Stimulated activated naive B cell treated with anti-CD40 and anti-IgM and Interleukin-4, amounts not matched to agents 10 μg/mL and 1 μg/mL and 100 μg/mL, for 72 hours (primary cell): ENCODE measurements around the gene ZNF141.
"Not testable (repeated sequence)": the region's sequence is repeated elsewhere in the genome, so short reads cannot be mapped to it uniquely, and the experiment has no call there.

Experiments
- ATAC-seq, 2 donors: fragments of 150-1000 bp; cut with Tn5 transposase; replicated peaks; 2 replicates each; pipeline ENCODE4 v1.10.0; 2021; ENCODE audit warnings: moderate library complexity in 1 of 2
- DNase-seq: peaks from one replicate; pipeline ENCODE4 v3.0.0; 2021
- H3K27ac Mint-ChIP-seq: one replicate; pipeline ENCODE4 v1.8.0; 2022; ENCODE audit warnings: mild to moderate bottlenecking, mixed read lengths
- H3K27me3 Mint-ChIP-seq, 2 donors: one replicate each; pipeline ENCODE4 v1.8.0; 2022; ENCODE audit warnings: mixed read lengths in 2 of 2
- H3K36me3 Mint-ChIP-seq, 2 donors: one replicate each; pipeline ENCODE4 v1.8.0; 2022; ENCODE audit warnings: mixed read lengths in 2 of 2, mild to moderate bottlenecking in 1 of 2
- H3K4me1 Mint-ChIP-seq, 2 donors: one replicate each; pipeline ENCODE4 v1.8.0; 2022; ENCODE audit warnings: mixed read lengths in 2 of 2, mild to moderate bottlenecking in 1 of 2
- H3K4me3 Mint-ChIP-seq, 2 donors: one replicate each; pipeline ENCODE4 v1.8.0; 2022; ENCODE audit warnings: mild to moderate bottlenecking in 2 of 2, mixed read lengths in 2 of 2, moderate library complexity in 1 of 2
- H3K9me3 Mint-ChIP-seq, 2 donors: one replicate each; pipeline ENCODE4 v1.8.0; 2022; ENCODE audit warnings: mixed read lengths in 2 of 2, mild to moderate bottlenecking in 1 of 2

Gene ZNF141

GRCh38 chr4:337932-338758 lies 531 bp downstream of the ZNF141 start:
- peak overlapping the region; percentile 100 for H3K27ac Mint-ChIP-seq
- H3K4me1 Mint-ChIP-seq = peaks cover 20 to 34% of the 10 kb centered on the region in 2 donors
- H3K36me3 Mint-ChIP-seq = peaks cover 54 to 61% of the 10 kb centered on the region in 2 donors
- H3K9me3 Mint-ChIP-seq = peaks cover 10 to 17% of the 10 kb centered on the region in 2 donors
- H3K27me3 Mint-ChIP-seq = no peaks in the 10 kb centered on the region
- ATAC-seq = peak; percentile 36 to 41
- H3K4me3 Mint-ChIP-seq = peak overlapping the region; percentile 100
- peak; percentile 55 for DNase-seq

- peaks cover 11 to 17% of the 10 kb centered on the region in 2 donors for H3K9me3 Mint-ChIP-seq
- peaks cover 57 to 63% of the 10 kb centered on the region in 2 donors for H3K36me3 Mint-ChIP-seq
- H3K4me1 Mint-ChIP-seq = peaks cover 20 to 34% of the 10 kb centered on the region in 2 donors
- H3K27ac Mint-ChIP-seq = peak overlapping the region; percentile 100
- no peak for DNase-seq
- no peak for ATAC-seq
- peak overlapping the region; percentile 100 for H3K4me3 Mint-ChIP-seq
- H3K27me3 Mint-ChIP-seq = no peaks in the 10 kb centered on the region
Measured at GRCh38 chr4:338759-339097, 1.1 kb downstream of the ZNF141 start.

- Mint-ChIP-seq H3K4me1 (peaks cover 20 to 30% of the 10 kb centered on the region in 2 donors), H3K27ac (no peak overlapping the region), H3K9me3 (peaks cover 13 to 14% of the 10 kb centered on the region in 2 donors), H3K27me3 (no peaks in the 10 kb centered on the region), H3K36me3 (peaks cover 60 to 70% of the 10 kb centered on the region in 2 donors), H3K4me3 (no peak overlapping the region)
- DNase-seq = no peak
- no peak for ATAC-seq
Measured at GRCh38 chr4:340011-340410, 2.4 kb downstream of the ZNF141 start.

- Mint-ChIP-seq H3K27me3 (no peaks in the 10 kb centered on the region), H3K4me1 (no peaks in the 10 kb centered on the region), H3K4me3 (no peak overlapping the region), H3K9me3 (peaks cover 22 to 30% of the 10 kb centered on the region in 2 donors), H3K36me3 (peaks cover 57 to 77% of the 10 kb centered on the region in 2 donors), H3K27ac (peak overlapping the region; percentile 47)
- ATAC-seq = no peak
- DNase-seq = no peak
Measured at GRCh38 chr4:373062-373839, 35.6 kb downstream of the ZNF141 start.

GRCh38 chr4:374298-375160 lies 36.9 kb downstream of the ZNF141 start:
- H3K9me3 Mint-ChIP-seq = peaks cover 13 to 22% of the 10 kb centered on the region in 2 donors
- H3K4me3 Mint-ChIP-seq = no peak overlapping the region
- no peaks in the 10 kb centered on the region for H3K27me3 Mint-ChIP-seq
- ATAC-seq = no peak
- no peaks in the 10 kb centered on the region for H3K4me1 Mint-ChIP-seq
- DNase-seq = no peak
- no peak overlapping the region for H3K27ac Mint-ChIP-seq
- H3K36me3 Mint-ChIP-seq = peaks cover 50 to 68% of the 10 kb centered on the region in 2 donors

- peak; percentile 44 for DNase-seq
- peak overlapping the region; percentile 41 to 43 for H3K4me3 Mint-ChIP-seq
Measured at GRCh38 chr4:384311-385010, 46.8 kb downstream of the ZNF141 start.

GRCh38 chr4:385934-386707 lies 48.5 kb downstream of the ZNF141 start:
- Mint-ChIP-seq H3K27ac (peak overlapping the region; percentile 76), H3K27me3 (peaks cover 0 to 7% of the 10 kb centered on the region in 2 donors), H3K4me1 (peaks cover 7 to 15% of the 10 kb centered on the region in 2 donors), H3K4me3 (peak overlapping the region; percentile 14 to 46), H3K9me3 (peaks cover 35 to 37% of the 10 kb centered on the region in 2 donors), H3K36me3 (peaks cover 32 to 50% of the 10 kb centered on the region in 2 donors)
- ATAC-seq = no peak
- no peak for DNase-seq

More at GRCh38 chr4:384311-385010, 46.8 kb downstream of the ZNF141 start:
- H3K36me3 Mint-ChIP-seq = peaks cover 25 to 42% of the 10 kb centered on the region in 2 donors
- H3K27me3 Mint-ChIP-seq = peaks cover 0 to 6% of the 10 kb centered on the region in 2 donors
- peaks cover 7 to 15% of the 10 kb centered on the region in 2 donors for H3K4me1 Mint-ChIP-seq
- peak overlapping the region; percentile 84 for H3K27ac Mint-ChIP-seq
- peak; percentile 89 to 91 for ATAC-seq
- H3K9me3 Mint-ChIP-seq = peaks cover 25 to 33% of the 10 kb centered on the region in 2 donors

GRCh38 chr4:386708-387105 lies 49.1 kb downstream of the ZNF141 start:
- peaks cover 0 to 7% of the 10 kb centered on the region in 2 donors for H3K27me3 Mint-ChIP-seq
- H3K36me3 Mint-ChIP-seq = peaks cover 32 to 50% of the 10 kb centered on the region in 2 donors
- ATAC-seq = no peak
- no peak for DNase-seq
- peaks cover 35 to 38% of the 10 kb centered on the region in 2 donors for H3K9me3 Mint-ChIP-seq
- H3K4me1 Mint-ChIP-seq = peaks cover 7 to 15% of the 10 kb centered on the region in 2 donors
- peak overlapping the region in 1 of 2 donors; percentile 29 for H3K4me3 Mint-ChIP-seq
- H3K27ac Mint-ChIP-seq = peak overlapping the region; percentile 76

- Mint-ChIP-seq H3K27me3 (no peaks in the 10 kb centered on the region), H3K4me3 (no peak overlapping the region), H3K36me3 (peaks cover 31 to 49% of the 10 kb centered on the region in 2 donors), H3K9me3 (peaks cover 41 to 48% of the 10 kb centered on the region in 2 donors), H3K4me1 (no peaks in the 10 kb centered on the region), H3K27ac (no peak overlapping the region)
- DNase-seq (no peak), ATAC-seq (no peak)
Measured at GRCh38 chr4:404006-404405, 66.4 kb downstream of the ZNF141 start.

- not testable (repeated sequence) for H3K4me3 Mint-ChIP-seq, H3K27ac Mint-ChIP-seq, ATAC-seq, H3K27me3 Mint-ChIP-seq, DNase-seq, H3K4me1 Mint-ChIP-seq
- H3K9me3 Mint-ChIP-seq = peaks cover 49 to 50% of the 10 kb centered on the region in 2 donors
- peaks cover 36 to 44% of the 10 kb centered on the region in 2 donors for H3K36me3 Mint-ChIP-seq
Measured at GRCh38 chr4:408321-408720, 70.7 kb downstream of the ZNF141 start.

GRCh38 chr4:422587-422986 lies 85.0 kb downstream of the ZNF141 start:
- no peak overlapping the region for H3K4me3 Mint-ChIP-seq
- peaks cover 27 to 33% of the 10 kb centered on the region in 2 donors for H3K36me3 Mint-ChIP-seq
- H3K4me1 Mint-ChIP-seq = no peaks in the 10 kb centered on the region
- ATAC-seq (no peak), DNase-seq (no peak)
- no peak overlapping the region for H3K27ac Mint-ChIP-seq
- no peaks in the 10 kb centered on the region for H3K27me3 Mint-ChIP-seq
- peaks cover 32 to 33% of the 10 kb centered on the region in 2 donors for H3K9me3 Mint-ChIP-seq
